GM13977 (cell line): Measurements from ENCODE around the gene CYTH1.

Experiments
- DNase-seq: peaks from one replicate; pipeline ENCODE4 v3.0.0; 2012; ENCODE audit warnings: low spot score
- in situ Hi-C: fragments of 300-500 bp; cut with MboI; formaldehyde crosslinking; loops from one replicate; pipeline ENCODE4 v1.12.0; 2022; ENCODE audit warnings: low sequenced_read_pairs, low pct_unique_long_range_greater_than_20kb, mixed read lengths, inconsistent platforms; ENCODE audit not compliant: unreplicated experiment
- TF ChIP-seq, protein P1 (sequence below): IDR thresholded peaks from 2 replicates; pipeline ENCODE4 v1.5.1; 2012; ENCODE audit warnings: mild to moderate bottlenecking, control low read depth; ENCODE audit not compliant: insufficient read depth; ENCODE audit errors: extremely low read depth, missing control alignments

CYTH1 gene

DNA sequence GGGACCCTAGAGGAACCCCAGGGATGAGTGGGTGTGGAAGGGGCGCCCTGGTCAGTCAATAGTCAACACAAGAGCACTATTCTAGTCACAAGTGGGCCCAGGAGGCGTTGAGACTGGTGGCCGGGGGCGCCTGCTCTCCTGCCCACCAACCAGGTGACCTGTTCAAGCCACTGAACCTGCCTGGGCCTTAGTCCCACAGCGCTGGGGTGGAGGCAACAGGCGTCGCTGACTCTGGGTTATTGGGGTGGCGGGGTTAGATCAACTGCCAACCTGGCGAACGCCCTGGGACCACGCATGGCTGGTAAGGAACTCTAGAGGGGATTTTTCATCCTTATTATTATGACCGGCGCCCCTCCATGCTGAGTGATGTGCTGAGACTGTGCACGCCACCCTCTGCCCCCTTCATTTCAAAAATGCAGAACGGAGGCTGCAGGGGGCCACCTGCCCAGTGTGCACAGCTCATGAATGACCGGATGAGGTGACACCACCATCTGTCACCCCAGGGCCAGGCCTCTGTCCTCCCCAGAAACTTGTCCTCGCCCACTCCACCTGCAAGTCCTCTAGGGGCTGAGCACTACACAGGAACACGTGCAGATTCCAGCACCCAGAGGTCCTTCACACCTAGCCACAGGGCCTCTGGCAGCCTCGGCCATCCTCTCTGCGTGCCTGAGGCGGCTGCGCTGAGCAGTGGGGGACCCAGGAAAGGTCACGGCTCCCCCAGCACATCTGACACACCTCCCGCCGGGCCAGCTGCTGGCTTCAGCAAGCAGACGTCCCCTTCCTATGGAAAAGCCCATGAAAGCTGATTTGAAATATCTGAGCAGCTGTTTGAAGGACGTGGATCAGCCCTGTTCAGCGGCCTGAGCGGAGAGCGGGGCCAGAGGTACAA lies 153.3 kb downstream of the CYTH1 start:
- TF ChIP-seq, protein P1, sequence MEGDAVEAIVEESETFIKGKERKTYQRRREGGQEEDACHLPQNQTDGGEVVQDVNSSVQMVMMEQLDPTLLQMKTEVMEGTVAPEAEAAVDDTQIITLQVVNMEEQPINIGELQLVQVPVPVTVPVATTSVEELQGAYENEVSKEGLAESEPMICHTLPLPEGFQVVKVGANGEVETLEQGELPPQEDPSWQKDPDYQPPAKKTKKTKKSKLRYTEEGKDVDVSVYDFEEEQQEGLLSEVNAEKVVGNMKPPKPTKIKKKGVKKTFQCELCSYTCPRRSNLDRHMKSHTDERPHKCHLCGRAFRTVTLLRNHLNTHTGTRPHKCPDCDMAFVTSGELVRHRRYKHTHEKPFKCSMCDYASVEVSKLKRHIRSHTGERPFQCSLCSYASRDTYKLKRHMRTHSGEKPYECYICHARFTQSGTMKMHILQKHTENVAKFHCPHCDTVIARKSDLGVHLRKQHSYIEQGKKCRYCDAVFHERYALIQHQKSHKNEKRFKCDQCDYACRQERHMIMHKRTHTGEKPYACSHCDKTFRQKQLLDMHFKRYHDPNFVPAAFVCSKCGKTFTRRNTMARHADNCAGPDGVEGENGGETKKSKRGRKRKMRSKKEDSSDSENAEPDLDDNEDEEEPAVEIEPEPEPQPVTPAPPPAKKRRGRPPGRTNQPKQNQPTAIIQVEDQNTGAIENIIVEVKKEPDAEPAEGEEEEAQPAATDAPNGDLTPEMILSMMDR = no peak
- no peak for DNase-seq
- in situ Hi-C loops = no loop called here

DNA sequence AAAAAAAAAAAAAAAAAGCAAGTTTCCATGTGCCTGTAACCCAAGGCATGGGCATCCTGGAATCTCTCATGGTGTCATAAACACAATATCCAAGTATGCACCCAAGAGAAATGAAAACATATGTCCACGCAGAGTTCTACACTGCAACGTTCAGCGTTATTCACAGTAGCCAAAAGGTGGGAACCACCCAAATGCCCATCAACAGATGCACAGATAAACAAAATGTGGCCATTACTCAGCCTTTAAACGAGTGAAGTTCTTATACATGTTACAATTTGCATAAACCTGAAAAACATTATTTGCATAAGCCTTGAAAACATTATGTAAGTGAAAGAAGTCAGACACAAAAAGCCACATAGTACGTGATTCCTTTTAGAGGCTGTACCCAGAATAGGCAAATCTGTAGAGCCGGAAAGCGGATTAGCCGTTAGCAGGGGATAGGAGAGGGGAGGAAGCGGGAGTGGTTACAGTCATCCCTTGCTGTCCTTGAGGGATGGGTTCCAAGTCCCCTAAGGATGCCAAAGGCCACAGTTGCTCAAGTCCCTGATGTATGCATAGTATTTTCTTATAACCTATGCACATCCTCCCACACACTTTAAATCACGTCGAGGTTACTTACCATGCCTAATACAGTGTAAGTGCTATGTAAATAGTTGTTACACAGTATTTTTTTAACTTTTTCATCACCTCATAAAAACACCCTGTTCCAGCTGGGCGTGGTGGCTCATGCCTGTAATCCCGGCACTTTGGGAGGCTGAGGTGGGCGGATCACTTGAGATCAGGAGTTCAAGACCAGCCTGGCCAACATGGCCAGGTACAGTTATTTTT lies 157.5 kb downstream of the CYTH1 start:
- in situ Hi-C loops = no loop called here
- no peak for DNase-seq

More for the DNA sequence above, 157.5 kb downstream of the CYTH1 start:
- TF ChIP-seq, protein P1 = no peak
